ENCODE measurements around the gene FOXG1.

- TF ChIP-seq CTCF (conservative IDR thresholded peaks at IDR 0.05; ENCODE audit: low read depth, low read length) (no peak), EZH2phosphoT487 (IDR thresholded peaks at IDR 0.05; ENCODE audit: borderline replicate concordance, low read length) (no peak), EZH2 (IDR thresholded peaks at IDR 0.05; ENCODE audit: low read length, unreplicated experiment) (no peak)
These were observed 15.7 kb downstream of the FOXG1 start for GRCh38 chr14:28782301-28782700.

Measured in PC-3 (cell line).